IMR-90 (cell line): ENCODE data around the gene ZFHX3. TPM values are rescaled to one million over a fixed set of nuclear protein-coding genes. Genes with fewer than 3 reads are reported as not detected.
A peak's percentile ranks its signal among the peaks of the same experiment; 100 is the strongest.

Experiments
- ATAC-seq: fragments of 200-7000 bp; cut with Tn5 transposase; 2 replicates; pipeline ENCODE4 v1.9.1; 2020; ENCODE audit warnings: low read depth, mild to moderate bottlenecking, moderate library complexity
- BruUV-seq: library from RNA; stranded (reverse); fragments of 400-500 nt; replicated peaks from 2 replicates; lab custom pipeline; 2021; lab: Mats Ljungman, UMichigan
- CTCF ChIA-PET: fragments of 300-600 bp; formaldehyde crosslinking; extraction: SDS; loops from one replicate; lab custom pipeline; 2021; ENCODE audit warnings: antibody characterized with exemption; lab: Yijun Ruan, JAX
- POLR2A ChIA-PET: fragments of 300-600 bp; sonication (Branson Sonifier 250); formaldehyde crosslinking; loops from one replicate; lab custom pipeline; 2022; ENCODE audit warnings: antibody characterized with exemption; ENCODE audit not compliant: unreplicated experiment; lab: Charles Lee
- DNase-seq: peaks from one replicate; pipeline ENCODE4 v3.0.0; 2013
- H2AFZ ChIP-seq: replicated peaks from 2 replicates; pipeline ENCODE3; 2013; ENCODE audit warnings: low read length, mild to moderate bottlenecking; ENCODE audit not compliant: poor library complexity
- H2AK5ac ChIP-seq: 2 replicates; pipeline ENCODE4 v1.6.1; 2013; ENCODE audit warnings: low read depth, low read length, inconsistent platforms
- H2AK9ac ChIP-seq: replicated peaks from 2 replicates; pipeline ENCODE3; 2013; ENCODE audit warnings: mild to moderate bottlenecking, low read depth, low read length, moderate library complexity; ENCODE audit not compliant: poor library complexity
- H2BK120ac ChIP-seq: 2 replicates; pipeline ENCODE4 v1.6.1; 2013; ENCODE audit warnings: low read depth, low read length, inconsistent platforms
- H2BK15ac ChIP-seq: 3 replicates; pipeline ENCODE4 v1.6.1; 2013; ENCODE audit warnings: low read depth, low read length, inconsistent platforms
- H2BK20ac ChIP-seq: 2 replicates; pipeline ENCODE4 v1.6.1; 2013; ENCODE audit warnings: low read depth, mild to moderate bottlenecking, inconsistent platforms, low read length, moderate library complexity
- H2BK5ac ChIP-seq: 2 replicates; pipeline ENCODE4 v1.6.1; 2013; ENCODE audit warnings: mild to moderate bottlenecking, low read depth, low read length, inconsistent platforms; ENCODE audit not compliant: poor library complexity, severe bottlenecking
- H3K14ac ChIP-seq: replicated peaks from 2 replicates; pipeline ENCODE4 v1.6.1; 2013; ENCODE audit warnings: low read depth, low read length, inconsistent platforms
- H3K18ac ChIP-seq: 2 replicates; pipeline ENCODE4 v1.6.1; 2013; ENCODE audit warnings: low read depth, low read length, control low read depth
- H3K23ac ChIP-seq: 2 replicates; pipeline ENCODE4 v1.6.1; 2013; ENCODE audit warnings: low read depth, low read length, inconsistent platforms
- H3K27ac ChIP-seq: 2 replicates; pipeline ENCODE4 v1.5.1; 2013; ENCODE audit warnings: mild to moderate bottlenecking, control low read depth, low read length; ENCODE audit not compliant: insufficient read depth
- H3K27me3 ChIP-seq: 2 replicates; pipeline ENCODE4 v1.6.1; 2013; ENCODE audit warnings: low read length; ENCODE audit not compliant: control insufficient read depth, insufficient read depth
- H3K36me3 ChIP-seq: 2 replicates; pipeline ENCODE4 v1.6.1; 2013; ENCODE audit warnings: low read length, mixed read lengths; ENCODE audit not compliant: control insufficient read depth, insufficient read depth
- H3K4ac ChIP-seq: 2 replicates; pipeline ENCODE4 v1.6.1; 2013; ENCODE audit warnings: low read depth, low read length, inconsistent platforms
- H3K4me1 ChIP-seq: 2 replicates; pipeline ENCODE4 v1.6.1; 2013; ENCODE audit warnings: low read length, mixed read lengths; ENCODE audit not compliant: control insufficient read depth, insufficient read depth
- H3K4me2 ChIP-seq: 2 replicates; pipeline ENCODE4 v1.6.1; 2013; ENCODE audit warnings: low read depth, mild to moderate bottlenecking, control low read depth, low read length, moderate library complexity
- H3K4me3 ChIP-seq: 2 replicates; pipeline ENCODE4 v1.5.1; 2013; ENCODE audit warnings: low read depth, mild to moderate bottlenecking, control low read depth, low read length, moderate library complexity; ENCODE audit not compliant: insufficient read depth
- H3K56ac ChIP-seq: 2 replicates; pipeline ENCODE4 v1.6.1; 2013; ENCODE audit warnings: low read length, inconsistent platforms; ENCODE audit not compliant: insufficient read depth; ENCODE audit errors: extremely low read depth
- H3K79me1 ChIP-seq, 2 experiments: 2 replicates each; pipeline ENCODE4 v1.6.1; 2013; ENCODE audit warnings: low read length in 2 of 2, inconsistent platforms in 1 of 2, low read depth in 1 of 2
- H3K9ac ChIP-seq: 2 replicates; pipeline ENCODE4 v1.6.1; 2013; ENCODE audit warnings: low read depth, low read length, control low read depth
- H3K9me1 ChIP-seq: 2 replicates; pipeline ENCODE4 v1.6.1; 2013; ENCODE audit warnings: low read length, inconsistent platforms; ENCODE audit not compliant: insufficient read depth
- H3K9me3 ChIP-seq: 2 replicates; pipeline ENCODE4 v1.6.1; 2013; ENCODE audit warnings: low read length; ENCODE audit not compliant: control insufficient read depth, insufficient read depth
- H4K20me1 ChIP-seq: 2 replicates; pipeline ENCODE4 v1.6.1; 2013; ENCODE audit warnings: low read length, inconsistent platforms; ENCODE audit not compliant: insufficient read depth
- H4K5ac ChIP-seq: 2 replicates; pipeline ENCODE4 v1.6.1; 2013; ENCODE audit warnings: mild to moderate bottlenecking, low read depth, low read length, control low read depth
- H4K8ac ChIP-seq, 2 experiments: 2 replicates each; pipeline ENCODE4 v1.6.1; 2013; ENCODE audit warnings: low read depth in 2 of 2, low read length in 2 of 2, control low read depth in 1 of 2, inconsistent platforms in 1 of 2
- H4K91ac ChIP-seq: 2 replicates; pipeline ENCODE4 v1.6.1; 2013; ENCODE audit warnings: low read depth, low read length, inconsistent platforms; ENCODE audit not compliant: insufficient read depth
- BHLHE40 ChIP-seq: fragments of 150-350 bp; IDR thresholded peaks from 2 replicates; pipeline ENCODE4 v1.6.1; 2016; ENCODE audit warnings: mild to moderate bottlenecking, low read depth, low read length
- CEBPB ChIP-seq: IDR thresholded peaks from 2 replicates; pipeline ENCODE4 v1.6.1; 2012; ENCODE audit warnings: low read depth, low read length, improper control_type of control experiment
- CHD1 ChIP-seq: IDR thresholded peaks from 2 replicates; pipeline ENCODE4 v1.6.1; 2012; ENCODE audit warnings: low read depth, low read length, improper control_type of control experiment
- CTCF ChIP-seq: conservative IDR thresholded peaks from 2 replicates; pipeline ENCODE4 v1.5.1; 2012; ENCODE audit warnings: mild to moderate bottlenecking, low read depth, low read length, improper control_type of control experiment
- ELK1 ChIP-seq: fragments of 150-350 bp; IDR thresholded peaks from 2 replicates; pipeline ENCODE4 v1.6.1; 2016; ENCODE audit warnings: low read depth, mild to moderate bottlenecking, low read length, moderate library complexity, borderline replicate concordance
- FOS ChIP-seq: fragments of 150-350 bp; IDR thresholded peaks from 2 replicates; pipeline ENCODE4 v1.6.1; 2016; ENCODE audit warnings: low read depth, low read length
- MAFK ChIP-seq: IDR thresholded peaks from 2 replicates; pipeline ENCODE4 v1.6.1; 2012; ENCODE audit warnings: low read depth, low read length, improper control_type of control experiment
- MAZ ChIP-seq: IDR thresholded peaks from 2 replicates; pipeline ENCODE4 v1.6.1; 2012; ENCODE audit warnings: low read depth, mild to moderate bottlenecking, low read length, improper control_type of control experiment, moderate library complexity, borderline replicate concordance
- MXI1 ChIP-seq: IDR thresholded peaks from 2 replicates; pipeline ENCODE4 v1.6.1; 2012; ENCODE audit warnings: low read depth, mild to moderate bottlenecking, low read length, moderate library complexity, borderline replicate concordance
- NFE2L2 ChIP-seq: fragments of 150-350 bp; IDR thresholded peaks from 2 replicates; pipeline ENCODE4 v1.6.1; 2016; ENCODE audit warnings: low read depth, mild to moderate bottlenecking, low read length
- POLR2A ChIP-seq: IDR thresholded peaks from 2 replicates; pipeline ENCODE4 v1.6.1; 2012; ENCODE audit warnings: mild to moderate bottlenecking, low read depth, low read length
- RAD21 ChIP-seq: IDR thresholded peaks from 2 replicates; pipeline ENCODE4 v1.6.1; 2012; ENCODE audit warnings: low read length, improper control_type of control experiment
- RCOR1 ChIP-seq: IDR thresholded peaks from 2 replicates; pipeline ENCODE4 v1.6.1; 2012; ENCODE audit warnings: mild to moderate bottlenecking, low read length, improper control_type of control experiment; ENCODE audit not compliant: insufficient replicate concordance
- RFX5 ChIP-seq: IDR thresholded peaks from 2 replicates; pipeline ENCODE4 v1.8.0; 2012; ENCODE audit warnings: low read depth, mild to moderate bottlenecking, low read length, moderate library complexity
- SMC3 ChIP-seq: fragments of 150-350 bp; IDR thresholded peaks from 2 replicates; pipeline ENCODE4 v1.6.1; 2016; ENCODE audit warnings: low read depth, mild to moderate bottlenecking, antibody characterized with exemption, low read length, moderate library complexity
- USF2 ChIP-seq: fragments of 150-350 bp; IDR thresholded peaks from 2 replicates; pipeline ENCODE4 v1.6.1; 2017; ENCODE audit warnings: mild to moderate bottlenecking, antibody characterized with exemption, low read length, low read depth
- WGBS, 2 experiments: methylation state at CpG; one replicate each; pipeline versions ENCODE4 v1.1.5 to v1.1.7; 2013; ENCODE audit warnings: missing lambda C conversion rate in 2 of 2; ENCODE audit not compliant: insufficient read length in 1 of 2; ENCODE audit errors: extremely low coverage in 2 of 2; 5-methylcytosine and 5-hydroxymethylcytosine counted together
- dilution Hi-C: fragments of 300-500 bp; cut with HindIII; formaldehyde crosslinking; loops from one replicate; pipeline ENCODE4 v1.14.3; 2018; ENCODE audit warnings: low sequenced_read_pairs; ENCODE audit not compliant: unreplicated experiment
- in situ Hi-C: fragments of 300-500 bp; cut with MboI; formaldehyde crosslinking; loops from 3 replicates; pipeline ENCODE4 v1.14.3; 2019; ENCODE audit warnings: low sequenced_read_pairs, inconsistent platforms, mixed read lengths
- intact Hi-C: fragments of 100-400 bp; cut with micrococcal nuclease; formaldehyde crosslinking; loops from 2 replicates; pipeline ENCODE4 v1.10.0; 2022
- polyA plus RNA-seq, 3 experiments: library from polyadenylated mRNA; depleted of rRNA; stranded (reverse); fragments of >200 nt; gene quantifications; 2 replicates each; pipeline ENCODE4 v1.2.3, GENCODE V29; 2012; ENCODE audit warnings: low replicate concordance in 1 of 3
- total RNA-seq: library from RNA; depleted of rRNA; stranded (reverse); fragments of >200 nt; gene quantifications from 2 replicates; pipeline ENCODE4 v1.2.3, GENCODE V29; 2012

Gene ZFHX3
- total and polyA plus RNA-seq, 2 of the 4 experiments (the other 2 are of a cell fraction): 1.4 to 1.7 TPM

- ChIA-PET CTCF (no interaction called here), POLR2A (no interaction called here)
- Histone ChIP-seq H3K4me1 (peaks cover 14% of the 10 kb centered on the region), H4K91ac (no peak overlapping the region), H3K4me3 (no peak overlapping the region), H3K14ac (no peak overlapping the region), H3K9ac (no peak overlapping the region), H3K4ac (no peak overlapping the region), H3K36me3 (no peaks in the 10 kb centered on the region), H3K9me1 (peaks cover 19% of the 10 kb centered on the region), H2AFZ (no peak overlapping the region), H2AK9ac (peak overlapping the region; percentile 57), H3K56ac (no peak overlapping the region), H2BK20ac (no peak overlapping the region), H2BK120ac (no peak overlapping the region), H4K5ac (no peak overlapping the region), H2BK15ac (no peak overlapping the region), H4K8ac (no peak overlapping the region), H3K23ac (no peak overlapping the region), H3K27me3 (no peaks in the 10 kb centered on the region), H3K18ac (no peak overlapping the region), H2BK5ac (no peak overlapping the region), H3K9me3 (no peaks in the 10 kb centered on the region), H3K27ac (no peak overlapping the region), H3K79me1 (peaks cover 59 to 86% of the 10 kb centered on the region in 2 experiments), H4K20me1 (peaks cover 56% of the 10 kb centered on the region), H3K4me2 (no peak overlapping the region), H2AK5ac (no peak overlapping the region)
- no TSS peak for BruUV-seq
- no CpG with 5 or more reads among the region's 5 CpGs for WGBS, 2 experiments
- TF ChIP-seq BHLHE40 (no peak), FOS (no peak), NFE2L2 (no peak), USF2 (no peak), CEBPB (no peak), POLR2A (no peak), MAZ (no peak), CTCF (no peak), ELK1 (no peak), MXI1 (no peak), MAFK (no peak), SMC3 (no peak), RCOR1 (no peak), CHD1 (no peak), RFX5 (no peak), RAD21 (no peak)
- intact Hi-C loops (no loop called here), in situ Hi-C loops (no loop called here), dilution Hi-C loops (no loop called here)
- ATAC-seq: no peak
- DNase-seq: no peak
Measured at GRCh38 chr16:73013974-73014373, 34.0 kb downstream of the ZFHX3 start.
